HCT116 (cell line): ENCODE measurements around the gene DTYMK. TPM values are rescaled to one million over a fixed set of nuclear protein-coding genes. Genes with fewer than 3 reads are reported as not detected.

ENCODE experiments used
- ATAC-seq: fragments of 200-7000 bp; cut with Tn5 transposase; 2 replicates; pipeline ENCODE4 v1.9.1; 2020; ENCODE audit warnings: mild to moderate bottlenecking, moderate library complexity
- BruUV-seq: library from RNA; stranded (reverse); fragments of 400-500 nt; replicated peaks from 2 replicates; lab custom pipeline; 2021; lab: Mats Ljungman, UMichigan
- CTCF ChIA-PET: fragments of 300-600 bp; sonication (Branson Sonifier 250); formaldehyde crosslinking; loops from one replicate; lab custom pipeline; 2021; ENCODE audit warnings: antibody characterized with exemption; lab: Charles Lee
- POLR2A ChIA-PET: fragments of 300-600, 350-600 bp; sonication (Branson Sonifier 250); formaldehyde crosslinking; loops from one replicate; lab custom pipeline; 2021; ENCODE audit warnings: antibody characterized with exemption; lab: Charles Lee
- RAD21 ChIA-PET, 2 experiments: fragments of 300-600 bp; sonication (Branson Sonifier 250); formaldehyde crosslinking; loops; one replicate each; lab custom pipeline; 2023; ENCODE audit warnings: low total read pairs in 2 of 2; ENCODE audit not compliant: uncharacterized antibody in 2 of 2, unreplicated experiment in 2 of 2, low non-redundant PET in 1 of 2; lab: Charles Lee
- DNase-seq: peaks from one replicate; pipeline ENCODE4 v3.0.0-alpha.2; 2010; ENCODE audit warnings: low read depth, low spot score
- H2AFZ ChIP-seq: fragments of 200-600 bp; shearing (Covaris generic), sonication (generic); 2 replicates; pipeline ENCODE4 v1.6.1; 2017; ENCODE audit warnings: low read depth, mixed run types, mixed read lengths, antibody characterized with exemption, low read length; ENCODE audit not compliant: poor library complexity, severe bottlenecking
- H3K27ac ChIP-seq: 2 replicates; pipeline ENCODE4 v1.5.1; 2012; ENCODE audit warnings: low read depth, low read length
- H3K27me3 ChIP-seq: fragments of 200-600 bp; sonication (generic); 2 replicates; pipeline ENCODE4 v1.6.1; 2016; ENCODE audit warnings: mixed run types, low read length, mixed read lengths; ENCODE audit not compliant: insufficient read depth
- H3K36me3 ChIP-seq, 2 experiments: fragments of 200-500 bp in 1 of 2; fragments of 200-600 bp in 1 of 2; sonication (Bioruptor generic) in 1 of 2; sonication (generic) in 1 of 2; 2 replicates each; pipeline versions ENCODE4 v1.5.1 to v1.6.1; 2014 to 2016; ENCODE audit warnings: low read length in 2 of 2, inconsistent platforms in 1 of 2, mixed read lengths in 1 of 2, mixed run types in 1 of 2; ENCODE audit not compliant: insufficient read depth in 2 of 2, control insufficient read depth in 1 of 2
- H3K4me1 ChIP-seq, 2 experiments: fragments of 200-600 bp in 1 of 2; sonication (generic) in 1 of 2; 2 replicates each; pipeline versions ENCODE4 v1.5.1 to v1.6.1; 2012 to 2017; ENCODE audit warnings: low read length in 2 of 2, inconsistent platforms in 1 of 2, mild to moderate bottlenecking in 1 of 2, mixed read lengths in 1 of 2, mixed run types in 1 of 2, moderate library complexity in 1 of 2; ENCODE audit not compliant: insufficient read depth in 2 of 2, control insufficient read depth in 1 of 2
- H3K4me2 ChIP-seq: fragments of 200-600 bp; sonication (generic); 2 replicates; pipeline ENCODE4 v1.6.1; 2017; ENCODE audit warnings: mixed run types, low read length, mixed read lengths
- H3K4me3 ChIP-seq, 2 experiments: fragments of 200-600 bp in 1 of 2; sonication (generic) in 1 of 2; replicated peaks in 1 of 2; 2 replicates each; pipeline ENCODE4 v1.5.1; 2011 to 2016; ENCODE audit warnings: low read length in 2 of 2, control low read depth in 1 of 2, low read depth in 1 of 2, mild to moderate bottlenecking in 1 of 2, mixed read lengths in 1 of 2, mixed run types in 1 of 2
- H3K79me2 ChIP-seq: fragments of 200-600 bp; sonication (generic); 2 replicates; pipeline ENCODE4 v1.6.1; 2017; ENCODE audit warnings: mild to moderate bottlenecking, mixed run types, low read length, moderate library complexity, mixed read lengths; ENCODE audit not compliant: insufficient read depth
- H3K9ac ChIP-seq: fragments of 200-600 bp; sonication (generic); 2 replicates; pipeline ENCODE4 v1.6.1; 2016; ENCODE audit warnings: low read length, mixed read lengths
- H3K9me2 ChIP-seq: fragments of 200-600 bp; sonication (generic), shearing (Covaris generic); 2 replicates; pipeline ENCODE4 v1.6.1; 2017; ENCODE audit warnings: mixed run types, mild to moderate bottlenecking, moderate library complexity; ENCODE audit not compliant: insufficient read depth
- H3K9me3 ChIP-seq, 2 experiments: fragments of 200-500 bp in 1 of 2; fragments of 200-600 bp in 1 of 2; sonication (Bioruptor generic) in 1 of 2; sonication (generic) in 1 of 2; 2 replicates each; pipeline ENCODE4 v1.6.1; 2014 to 2017; ENCODE audit warnings: low read length in 2 of 2, mixed read lengths in 2 of 2, inconsistent platforms in 1 of 2, low read depth in 1 of 2, mild to moderate bottlenecking in 1 of 2, mixed run types in 1 of 2, moderate library complexity in 1 of 2; ENCODE audit not compliant: control insufficient read depth in 1 of 2, insufficient read depth in 1 of 2
- H4K20me1 ChIP-seq: fragments of 200-600 bp; sonication (generic), shearing (Covaris generic); 2 replicates; pipeline ENCODE4 v1.6.1; 2017; ENCODE audit warnings: mixed run types, mild to moderate bottlenecking, moderate library complexity; ENCODE audit not compliant: insufficient read depth
- CEBPB ChIP-seq: IDR thresholded peaks from 2 replicates; pipeline ENCODE4 v1.6.1; 2012; ENCODE audit warnings: low read depth
- EGR1 ChIP-seq: IDR thresholded peaks from 2 replicates; pipeline ENCODE4 v1.6.1; 2012; ENCODE audit warnings: low read depth
- ELF1 ChIP-seq: IDR thresholded peaks from 2 replicates; pipeline ENCODE4 v1.6.1; 2012; ENCODE audit warnings: low read depth, borderline replicate concordance
- EZH2 ChIP-seq: fragments of 200-600 bp; sonication (generic); IDR thresholded peaks from 2 replicates; pipeline ENCODE4 v1.6.1; 2017; ENCODE audit warnings: antibody characterized with exemption, mixed run types
- EZH2phosphoT487 ChIP-seq: fragments of 200-600 bp; IDR thresholded peaks from 2 replicates; pipeline ENCODE4 v1.6.1; 2018; ENCODE audit warnings: antibody characterized with exemption, borderline replicate concordance
- JUND ChIP-seq: IDR thresholded peaks from 2 replicates; pipeline ENCODE4 v1.6.1; 2012
- POLR2A ChIP-seq: IDR thresholded peaks from 2 replicates; pipeline ENCODE4 v1.7.0; 2011; ENCODE audit warnings: borderline replicate concordance; ENCODE audit not compliant: insufficient read depth, insufficient read length; ENCODE audit errors: extremely low read depth
- POLR2AphosphoS5 ChIP-seq: IDR thresholded peaks from 2 replicates; pipeline ENCODE4 v1.6.1; 2011; ENCODE audit warnings: mild to moderate bottlenecking, low read depth, low read length, moderate library complexity
- SIN3A ChIP-seq: IDR thresholded peaks from 2 replicates; pipeline ENCODE4 v1.6.1; 2012; ENCODE audit warnings: low read depth
- SP1 ChIP-seq: IDR thresholded peaks from 2 replicates; pipeline ENCODE4 v1.6.1; 2012; ENCODE audit warnings: low read depth
- SRF ChIP-seq: IDR thresholded peaks from 2 replicates; pipeline ENCODE4 v1.6.1; 2012; ENCODE audit warnings: low read depth
- ZFX ChIP-seq: fragments of 450-650 bp; IDR thresholded peaks from 2 replicates; pipeline ENCODE4 v1.6.1; 2017
- intact Hi-C: fragments of 100-400 bp; cut with micrococcal nuclease; formaldehyde crosslinking; loops from 2 replicates; pipeline ENCODE4 v1.10.0; 2022
- total RNA-seq: library from RNA; stranded (reverse); gene quantifications from one replicate; pipeline ENCODE4 v1.2.1, GENCODE V29; 2021; ENCODE audit not compliant: unreplicated experiment
- TF ChIP-seq, protein P1 (sequence below), 3 experiments: fragments of 200-600 bp in 1 of 3; sonication (generic) in 1 of 3; IDR thresholded peaks in 2 of 3; conservative IDR thresholded peaks in 1 of 3; 2 replicates each; pipeline ENCODE4 v1.5.1; 2012 to 2017; ENCODE audit warnings: low read depth in 2 of 3, low read length in 2 of 3, antibody characterized with exemption in 1 of 3, borderline replicate concordance in 1 of 3, control low read depth in 1 of 3, mild to moderate bottlenecking in 1 of 3, mixed read lengths in 1 of 3, mixed run types in 1 of 3, moderate library complexity in 1 of 3; ENCODE audit not compliant: insufficient read depth in 1 of 3
- TF ChIP-seq, protein P2 (sequence below): IDR thresholded peaks from 2 replicates; pipeline ENCODE4 v1.6.1; 2012; ENCODE audit warnings: low read depth
- TF ChIP-seq, protein P3 (sequence below): IDR thresholded peaks from 2 replicates; pipeline ENCODE4 v1.6.1; 2012
- TF ChIP-seq, protein P4 (sequence below): IDR thresholded peaks from 2 replicates; pipeline ENCODE4 v1.6.1; 2012

DTYMK gene
- total RNA-seq, 1 experiment from 2014 or later = 83.3 TPM

DNA sequence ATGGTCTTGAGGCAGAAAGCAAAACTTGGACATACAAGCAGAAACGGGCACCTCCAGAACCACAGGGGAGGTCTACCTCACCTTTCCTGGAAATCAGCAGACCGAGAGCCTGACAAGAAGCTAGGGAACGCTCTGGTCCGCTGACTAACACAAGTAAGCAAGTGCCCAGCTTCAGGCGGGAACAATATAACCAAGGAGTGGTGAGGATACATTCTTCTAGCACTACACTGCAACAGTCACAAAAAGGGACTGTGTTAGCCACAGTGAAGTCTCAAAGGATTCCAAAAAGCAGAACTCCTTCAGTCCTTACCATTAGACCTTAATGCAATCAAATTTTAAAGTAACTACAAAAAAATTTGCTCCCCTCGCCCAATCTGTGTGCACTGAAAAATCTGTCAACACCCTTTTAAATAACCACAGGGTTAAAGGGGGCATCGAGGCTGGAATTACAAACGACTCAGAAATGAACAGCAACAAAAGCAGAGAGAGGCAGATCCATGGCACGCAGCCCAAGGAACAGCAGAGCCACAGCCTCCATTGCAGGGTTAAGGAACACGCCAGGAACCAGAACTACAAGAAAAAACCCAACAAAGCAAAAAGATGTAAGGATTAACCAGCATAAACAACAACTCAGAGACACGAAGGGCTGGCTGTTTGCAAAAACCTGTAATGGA is 56.7 kb downstream of the DTYMK start:
- TF ChIP-seq POLR2AphosphoS5 = no peak
- ChIA-PET POLR2A (no interaction called here), CTCF (no interaction called here), RAD21 (no interaction called here)
- H3K27ac ChIP-seq = no peak overlapping the region
- H3K9me3 ChIP-seq = no peaks in the 10 kb centered on the region
- no peak for DNase-seq
- no peak overlapping the region for H3K4me3 ChIP-seq
- no peak for ATAC-seq
- no peaks in the 10 kb centered on the region for H3K9me2 ChIP-seq
- peaks cover 14 to 27% of the 10 kb centered on the region in 2 experiments for H3K36me3 ChIP-seq
- no peaks in the 10 kb centered on the region for H3K27me3 ChIP-seq
- H3K79me2 ChIP-seq = peaks cover 98% of the 10 kb centered on the region
- BruUV-seq = no TSS peak
- no peak overlapping the region for H3K4me2 ChIP-seq
- H4K20me1 ChIP-seq = no peaks in the 10 kb centered on the region
- H2AFZ ChIP-seq = no peak overlapping the region
- peaks cover 1% of the 10 kb centered on the region in 2 experiments; a peak in 2 of 4 replicates for H3K4me1 ChIP-seq
- no peak overlapping the region for H3K9ac ChIP-seq
- intact Hi-C loops = no loop called here

DNA sequence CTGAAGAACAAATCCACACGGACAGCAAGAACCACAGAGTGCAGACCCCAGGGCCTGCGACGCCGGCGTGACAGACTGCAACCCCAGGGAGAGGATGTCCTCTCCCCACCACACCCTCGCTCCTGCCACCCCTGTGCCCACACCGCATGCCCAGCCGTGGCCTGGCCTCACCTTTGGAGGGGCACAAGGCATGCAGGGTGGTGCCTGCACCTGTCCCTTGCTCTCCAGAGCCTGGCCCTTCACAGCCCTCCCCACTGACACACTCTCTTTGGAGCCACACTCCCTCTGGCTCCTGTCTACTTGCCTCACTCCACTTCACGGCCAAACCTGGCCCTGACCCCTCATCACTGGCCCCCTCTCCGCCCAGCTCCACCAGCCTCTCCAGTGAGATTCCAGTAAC is 58.9 kb downstream of the DTYMK start:
- Histone ChIP-seq H3K9ac (no peak overlapping the region), H3K9me2 (no peaks in the 10 kb centered on the region), H3K79me2 (peaks cover 98% of the 10 kb centered on the region)
- no TSS peak for BruUV-seq
- ChIA-PET CTCF (no interaction called here), POLR2A (no interaction called here)
- no peak for ATAC-seq
- TF ChIP-seq SP1 (no peak), SIN3A (no peak), SRF (no peak), JUND (no peak), CEBPB (no peak), ZFX (no peak), POLR2AphosphoS5 (no peak), ELF1 (no peak), EZH2phosphoT487 (no peak), EZH2 (no peak), POLR2A (no peak), EGR1 (no peak)
- TF ChIP-seq, protein P1, sequence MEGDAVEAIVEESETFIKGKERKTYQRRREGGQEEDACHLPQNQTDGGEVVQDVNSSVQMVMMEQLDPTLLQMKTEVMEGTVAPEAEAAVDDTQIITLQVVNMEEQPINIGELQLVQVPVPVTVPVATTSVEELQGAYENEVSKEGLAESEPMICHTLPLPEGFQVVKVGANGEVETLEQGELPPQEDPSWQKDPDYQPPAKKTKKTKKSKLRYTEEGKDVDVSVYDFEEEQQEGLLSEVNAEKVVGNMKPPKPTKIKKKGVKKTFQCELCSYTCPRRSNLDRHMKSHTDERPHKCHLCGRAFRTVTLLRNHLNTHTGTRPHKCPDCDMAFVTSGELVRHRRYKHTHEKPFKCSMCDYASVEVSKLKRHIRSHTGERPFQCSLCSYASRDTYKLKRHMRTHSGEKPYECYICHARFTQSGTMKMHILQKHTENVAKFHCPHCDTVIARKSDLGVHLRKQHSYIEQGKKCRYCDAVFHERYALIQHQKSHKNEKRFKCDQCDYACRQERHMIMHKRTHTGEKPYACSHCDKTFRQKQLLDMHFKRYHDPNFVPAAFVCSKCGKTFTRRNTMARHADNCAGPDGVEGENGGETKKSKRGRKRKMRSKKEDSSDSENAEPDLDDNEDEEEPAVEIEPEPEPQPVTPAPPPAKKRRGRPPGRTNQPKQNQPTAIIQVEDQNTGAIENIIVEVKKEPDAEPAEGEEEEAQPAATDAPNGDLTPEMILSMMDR (IDR thresholded peaks at IDR 0.05 in 2 of 3, conservative IDR thresholded peaks at IDR 0.05 in 1 of 3; ENCODE audit: borderline replicate concordance in 1 of 3, insufficient read depth in 1 of 3, low read depth in 2 of 3, low read length in 2 of 3) = no peak
- TF ChIP-seq, protein P2, sequence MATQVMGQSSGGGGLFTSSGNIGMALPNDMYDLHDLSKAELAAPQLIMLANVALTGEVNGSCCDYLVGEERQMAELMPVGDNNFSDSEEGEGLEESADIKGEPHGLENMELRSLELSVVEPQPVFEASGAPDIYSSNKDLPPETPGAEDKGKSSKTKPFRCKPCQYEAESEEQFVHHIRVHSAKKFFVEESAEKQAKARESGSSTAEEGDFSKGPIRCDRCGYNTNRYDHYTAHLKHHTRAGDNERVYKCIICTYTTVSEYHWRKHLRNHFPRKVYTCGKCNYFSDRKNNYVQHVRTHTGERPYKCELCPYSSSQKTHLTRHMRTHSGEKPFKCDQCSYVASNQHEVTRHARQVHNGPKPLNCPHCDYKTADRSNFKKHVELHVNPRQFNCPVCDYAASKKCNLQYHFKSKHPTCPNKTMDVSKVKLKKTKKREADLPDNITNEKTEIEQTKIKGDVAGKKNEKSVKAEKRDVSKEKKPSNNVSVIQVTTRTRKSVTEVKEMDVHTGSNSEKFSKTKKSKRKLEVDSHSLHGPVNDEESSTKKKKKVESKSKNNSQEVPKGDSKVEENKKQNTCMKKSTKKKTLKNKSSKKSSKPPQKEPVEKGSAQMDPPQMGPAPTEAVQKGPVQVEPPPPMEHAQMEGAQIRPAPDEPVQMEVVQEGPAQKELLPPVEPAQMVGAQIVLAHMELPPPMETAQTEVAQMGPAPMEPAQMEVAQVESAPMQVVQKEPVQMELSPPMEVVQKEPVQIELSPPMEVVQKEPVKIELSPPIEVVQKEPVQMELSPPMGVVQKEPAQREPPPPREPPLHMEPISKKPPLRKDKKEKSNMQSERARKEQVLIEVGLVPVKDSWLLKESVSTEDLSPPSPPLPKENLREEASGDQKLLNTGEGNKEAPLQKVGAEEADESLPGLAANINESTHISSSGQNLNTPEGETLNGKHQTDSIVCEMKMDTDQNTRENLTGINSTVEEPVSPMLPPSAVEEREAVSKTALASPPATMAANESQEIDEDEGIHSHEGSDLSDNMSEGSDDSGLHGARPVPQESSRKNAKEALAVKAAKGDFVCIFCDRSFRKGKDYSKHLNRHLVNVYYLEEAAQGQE = no peak
- TF ChIP-seq, protein P3, sequence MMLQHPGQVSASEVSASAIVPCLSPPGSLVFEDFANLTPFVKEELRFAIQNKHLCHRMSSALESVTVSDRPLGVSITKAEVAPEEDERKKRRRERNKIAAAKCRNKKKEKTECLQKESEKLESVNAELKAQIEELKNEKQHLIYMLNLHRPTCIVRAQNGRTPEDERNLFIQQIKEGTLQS = no peak
- TF ChIP-seq, protein P4, sequence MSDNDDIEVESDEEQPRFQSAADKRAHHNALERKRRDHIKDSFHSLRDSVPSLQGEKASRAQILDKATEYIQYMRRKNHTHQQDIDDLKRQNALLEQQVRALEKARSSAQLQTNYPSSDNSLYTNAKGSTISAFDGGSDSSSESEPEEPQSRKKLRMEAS = no peak
- TF ChIP-seq, all 23 proteins: peak for 0
- H3K4me2 ChIP-seq = no peak overlapping the region
- H3K36me3 ChIP-seq = peaks cover 10 to 11% of the 10 kb centered on the region in 2 experiments
- RAD21 ChIA-PET = no interaction called here
- H3K9me3 ChIP-seq = no peaks in the 10 kb centered on the region
- no peak overlapping the region for H3K27ac ChIP-seq
- H3K4me1 ChIP-seq = no peaks in the 10 kb centered on the region
- H2AFZ ChIP-seq = no peak overlapping the region
- no peaks in the 10 kb centered on the region for H3K27me3 ChIP-seq
- intact Hi-C loops = no loop called here
- no peaks in the 10 kb centered on the region for H4K20me1 ChIP-seq
- DNase-seq = no peak
- H3K4me3 ChIP-seq = no peak overlapping the region
